Measurements from ENCODE around the gene PCDHB10. TPM values are rescaled to one million over a fixed set of nuclear protein-coding genes. Genes with fewer than 3 reads are reported as not detected.
"Not testable (repeated sequence)": the region's sequence is repeated elsewhere in the genome, so short reads cannot be mapped to it uniquely, and the experiment has no call there.

Gene PCDHB10
- polyA plus RNA-seq: 2.9 TPM
- long read RNA-seq, donor 1, partial matches to known transcripts: 0 of 1 reads
- long read RNA-seq, donor 1, other reads (novel, unspliced or antisense): 0 of 1 reads
- long read RNA-seq, donor 2, partial matches to known transcripts: 0 of 3 reads
- long read RNA-seq, donor 2, other reads (novel, unspliced or antisense): 0 of 3 reads
- long read RNA-seq, donor 3, partial matches to known transcripts: 0 of 4 reads
- long read RNA-seq, donor 3, other reads (novel, unspliced or antisense): 0 of 4 reads
- long read RNA-seq, donor 4: 0 reads
- long read RNA-seq, donor 5, partial matches to known transcripts: 0 of 2 reads
- long read RNA-seq, donor 5, other reads (novel, unspliced or antisense): 0 of 2 reads
- long read RNA-seq, donor 6, partial matches to known transcripts: 0 of 2 reads
- long read RNA-seq, donor 6, other reads (novel, unspliced or antisense): 0 of 2 reads
- long read RNA-seq, donor 7, partial matches to known transcripts: 0 of 4 reads
- long read RNA-seq, donor 7, other reads (novel, unspliced or antisense): 0 of 4 reads
- long read RNA-seq, donor 8, transcript PCDHB10-201 (1 exons, 3,290 nt): major isoform, 8 of 8 reads
- long read RNA-seq, donor 8, partial matches to known transcripts: 0 of 8 reads
- long read RNA-seq, donor 8, other reads (novel, unspliced or antisense): 0 of 8 reads
- long read RNA-seq, donor 9, partial matches to known transcripts: 0 of 2 reads
- long read RNA-seq, donor 9, other reads (novel, unspliced or antisense): 0 of 2 reads
- long read RNA-seq, donor 10: 0 reads
- long read RNA-seq, donor 11, partial matches to known transcripts: 0 of 2 reads
- long read RNA-seq, donor 11, other reads (novel, unspliced or antisense): 0 of 2 reads

DNA sequence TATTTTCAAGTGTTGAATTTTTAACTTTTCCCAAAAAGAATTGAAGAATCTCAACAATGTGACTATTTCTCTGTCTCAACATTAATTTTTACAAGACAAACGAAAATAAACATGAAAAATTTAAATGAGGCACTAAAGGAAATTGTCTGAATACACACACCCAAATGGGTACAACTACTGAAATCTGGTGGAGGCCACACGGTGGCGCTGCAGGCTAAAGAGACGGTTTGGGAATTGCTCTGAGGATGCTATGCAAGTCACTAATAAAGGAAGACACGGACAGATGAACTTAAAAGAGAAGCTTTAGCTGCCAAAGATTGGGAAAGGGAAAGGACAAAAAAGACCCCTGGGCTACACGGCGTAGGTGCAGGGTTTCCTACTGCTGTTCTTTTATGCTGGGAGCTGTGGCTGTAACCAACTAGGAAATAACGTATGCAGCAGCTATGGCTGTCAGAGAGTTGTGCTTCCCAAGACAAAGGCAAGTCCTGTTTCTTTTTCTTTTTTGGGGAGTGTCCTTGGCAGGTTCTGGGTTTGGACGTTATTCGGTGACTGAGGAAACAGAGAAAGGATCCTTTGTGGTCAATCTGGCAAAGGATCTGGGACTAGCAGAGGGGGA is at the start of gene PCDHB10:
PCDHB10 (plus strand) TSS at position 244 of the 616 bp plus-strand sequence; CDS start at position 444, 200 bp downstream.
- peaks cover 2% of the 10 kb centered on the region for H3K27me3 ChIP-seq (ENCODE audit: control insufficient read depth, insufficient read depth, low read length)
- 0% methylated on average over 3 of the region's 10 CpGs for WGBS (ENCODE audit: insufficient coverage, low lambda C conversion rate)
- no peaks in the 10 kb centered on the region for H3K36me3 ChIP-seq (ENCODE audit: control insufficient read depth, insufficient read depth, low read length)
- H3K4me1 ChIP-seq (ENCODE audit: control insufficient read depth, insufficient read depth, low read length): no peaks in the 10 kb centered on the region
- no peak for DNase-seq
- H3K9me3 ChIP-seq (ENCODE audit: control insufficient read depth, low read depth, low read length): peaks cover 7% of the 10 kb centered on the region
- no peak within 1 kb of the TSS for H3K27ac ChIP-seq (ENCODE audit: low read length)
- H3K4me3 ChIP-seq (ENCODE audit: low read length): no peak within 1 kb of the TSS

DNA sequence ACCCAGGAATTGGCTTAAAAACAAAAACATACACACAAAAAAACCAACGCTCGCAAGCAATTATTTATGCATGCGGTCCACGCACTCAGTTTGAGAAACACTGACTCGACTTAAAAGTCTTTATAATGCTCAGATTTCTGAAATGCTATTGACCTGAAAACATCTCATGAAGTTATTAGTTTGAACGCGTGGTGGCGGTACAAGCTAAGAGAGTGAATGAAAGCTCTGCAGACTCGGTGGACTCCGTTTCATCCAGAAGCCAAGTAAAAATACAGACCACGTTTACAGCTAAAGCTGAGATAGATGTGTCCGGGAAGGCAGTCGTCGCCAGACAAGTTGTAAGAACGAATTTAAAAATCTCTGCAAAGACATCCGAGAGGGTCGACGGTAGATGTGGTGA is 42.3 kb upstream of the PCDHB10 start, which contains the start of gene PCDHB6:
PCDHB6 (plus strand) TSS at position 246 of the 400 bp plus-strand sequence. CDS start 201 bp downstream, outside the sequence.
- no peak for DNase-seq
- Histone ChIP-seq H3K27me3 (ENCODE audit: control insufficient read depth, insufficient read depth, low read length) (peaks cover 4% of the 10 kb centered on the region), H3K9me3 (ENCODE audit: control insufficient read depth, low read depth, low read length) (peaks cover 12% of the 10 kb centered on the region), H3K36me3 (ENCODE audit: control insufficient read depth, insufficient read depth, low read length) (no peaks in the 10 kb centered on the region), H3K4me1 (ENCODE audit: control insufficient read depth, insufficient read depth, low read length) (no peaks in the 10 kb centered on the region), H3K27ac (ENCODE audit: low read length) (no peak within 1 kb of the TSS), H3K4me3 (ENCODE audit: low read length) (no peak within 1 kb of the TSS)
- no CpG with 5 or more reads among the region's 18 CpGs for WGBS (ENCODE audit: insufficient coverage, low lambda C conversion rate)

DNA sequence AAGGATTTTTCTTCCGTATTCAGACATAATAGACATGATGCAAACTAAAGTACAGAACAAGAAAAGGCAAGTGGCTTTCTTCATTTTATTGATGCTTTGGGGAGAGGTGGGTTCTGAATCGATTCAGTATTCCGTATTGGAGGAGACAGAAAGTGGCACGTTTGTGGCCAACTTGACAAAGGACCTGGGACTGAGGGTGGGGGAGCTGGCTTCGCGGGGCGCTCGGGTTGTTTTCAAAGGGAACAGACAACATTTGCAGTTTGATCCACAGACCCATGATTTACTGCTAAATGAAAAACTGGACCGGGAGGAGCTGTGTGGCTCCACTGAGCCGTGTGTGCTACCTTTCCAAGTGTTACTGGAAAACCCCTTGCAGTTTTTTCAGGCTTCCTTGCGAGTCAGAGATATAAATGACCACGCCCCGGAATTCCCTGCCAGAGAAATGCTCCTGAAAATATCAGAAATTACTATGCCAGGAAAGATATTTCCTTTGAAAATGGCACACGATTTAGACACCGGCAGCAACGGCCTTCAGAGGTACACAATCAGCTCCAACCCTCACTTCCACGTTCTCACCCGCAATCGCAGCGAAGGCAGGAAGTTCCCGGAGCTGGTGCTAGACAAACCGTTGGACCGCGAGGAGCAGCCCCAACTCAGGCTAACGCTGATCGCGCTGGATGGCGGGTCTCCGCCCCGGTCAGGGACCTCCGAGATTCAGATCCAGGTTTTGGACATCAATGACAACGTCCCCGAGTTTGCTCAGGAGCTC is 41.7 kb upstream of the PCDHB10 start:
- Histone ChIP-seq H3K36me3 (ENCODE audit: control insufficient read depth, insufficient read depth, low read length) (no peaks in the 10 kb centered on the region), H3K4me1 (ENCODE audit: control insufficient read depth, insufficient read depth, low read length) (no peaks in the 10 kb centered on the region), H3K27me3 (ENCODE audit: control insufficient read depth, insufficient read depth, low read length) (peaks cover 4% of the 10 kb centered on the region), H3K9me3 (ENCODE audit: control insufficient read depth, low read depth, low read length) (peaks cover 15% of the 10 kb centered on the region), H3K4me3 (ENCODE audit: low read length) (no peak overlapping the region), H3K27ac (ENCODE audit: low read length) (no peak overlapping the region)
- WGBS (ENCODE audit: insufficient coverage, low lambda C conversion rate): no CpG with 5 or more reads among the region's 33 CpGs
- DNase-seq: no peak

DNA sequence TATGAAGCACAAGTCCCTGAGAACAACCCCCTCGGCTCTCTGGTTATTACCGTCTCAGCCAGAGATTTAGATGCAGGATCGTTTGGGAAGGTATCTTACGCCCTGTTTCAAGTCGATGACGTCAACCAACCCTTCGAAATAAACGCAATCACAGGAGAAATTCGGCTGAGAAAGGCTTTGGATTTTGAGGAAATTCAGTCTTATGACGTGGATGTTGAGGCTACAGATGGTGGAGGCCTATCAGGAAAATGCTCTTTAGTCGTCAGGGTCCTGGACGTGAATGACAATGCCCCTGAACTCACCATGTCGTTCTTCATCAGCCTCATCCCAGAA is 41.2 kb upstream of the PCDHB10 start:
- H3K27me3 ChIP-seq (ENCODE audit: control insufficient read depth, insufficient read depth, low read length): peaks cover 4% of the 10 kb centered on the region
- H3K9me3 ChIP-seq (ENCODE audit: control insufficient read depth, low read depth, low read length): peaks cover 17% of the 10 kb centered on the region
- no peak for DNase-seq
- H3K27ac ChIP-seq (ENCODE audit: low read length): no peak overlapping the region
- no peaks in the 10 kb centered on the region for H3K4me1 ChIP-seq (ENCODE audit: control insufficient read depth, insufficient read depth, low read length)
- H3K36me3 ChIP-seq (ENCODE audit: control insufficient read depth, insufficient read depth, low read length): no peaks in the 10 kb centered on the region
- no CpG with 5 or more reads among the region's 13 CpGs for whole genome bisulfite sequencing (ENCODE audit: insufficient coverage, low lambda C conversion rate)
- no peak overlapping the region for H3K4me3 ChIP-seq (ENCODE audit: low read length)

DNA sequence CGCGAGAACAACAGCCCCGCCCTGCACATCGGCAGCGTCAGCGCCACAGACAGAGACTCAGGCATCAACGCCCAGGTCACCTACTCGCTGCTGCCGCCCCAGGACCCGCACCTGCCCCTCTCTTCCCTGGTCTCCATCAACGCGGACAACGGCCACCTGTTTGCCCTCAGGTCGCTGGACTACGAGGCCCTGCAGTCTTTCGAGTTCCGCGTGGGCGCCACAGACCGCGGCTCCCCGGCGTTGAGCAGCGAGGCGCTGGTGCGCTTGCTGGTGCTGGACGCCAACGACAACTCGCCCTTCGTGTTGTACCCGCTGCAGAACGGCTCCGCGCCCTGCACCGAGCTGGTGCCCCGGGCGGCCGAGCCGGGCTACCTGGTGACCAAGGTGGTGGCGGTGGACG is 40.5 kb upstream of the PCDHB10 start:
- not testable (repeated sequence) for H3K36me3 ChIP-seq (ENCODE audit: control insufficient read depth, insufficient read depth, low read length); DNase-seq; H3K27me3 ChIP-seq (ENCODE audit: control insufficient read depth, insufficient read depth, low read length); H3K4me1 ChIP-seq (ENCODE audit: control insufficient read depth, insufficient read depth, low read length); H3K27ac ChIP-seq (ENCODE audit: low read length); H3K4me3 ChIP-seq (ENCODE audit: low read length)
- WGBS (ENCODE audit: insufficient coverage, low lambda C conversion rate): no CpG with 5 or more reads among the region's 41 CpGs
- peaks cover 18% of the 10 kb centered on the region for H3K9me3 ChIP-seq (ENCODE audit: control insufficient read depth, low read depth, low read length)

DNA sequence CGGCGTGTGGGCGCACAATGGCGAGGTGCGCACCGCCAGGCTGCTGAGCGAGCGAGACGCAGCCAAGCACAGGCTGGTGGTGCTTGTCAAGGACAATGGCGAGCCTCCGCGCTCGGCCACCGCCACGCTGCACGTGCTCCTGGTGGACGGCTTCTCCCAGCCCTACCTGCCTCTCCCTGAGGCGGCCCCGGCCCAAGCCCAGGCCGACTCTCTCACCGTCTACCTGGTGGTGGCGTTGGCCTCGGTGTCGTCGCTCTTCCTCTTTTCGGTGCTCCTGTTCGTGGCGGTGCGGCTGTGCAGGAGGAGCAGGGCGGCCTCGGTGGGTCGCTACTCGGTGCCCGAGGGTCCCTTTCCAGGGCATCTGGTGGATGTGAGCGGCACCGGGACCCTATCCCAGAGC is 40.1 kb upstream of the PCDHB10 start:
- no CpG with 5 or more reads among the region's 36 CpGs for WGBS (ENCODE audit: insufficient coverage, low lambda C conversion rate)
- peaks cover 18% of the 10 kb centered on the region for H3K9me3 ChIP-seq (ENCODE audit: control insufficient read depth, low read depth, low read length)
- H3K4me3 ChIP-seq (ENCODE audit: low read length); H3K4me1 ChIP-seq (ENCODE audit: control insufficient read depth, insufficient read depth, low read length); H3K27me3 ChIP-seq (ENCODE audit: control insufficient read depth, insufficient read depth, low read length); H3K27ac ChIP-seq (ENCODE audit: low read length); H3K36me3 ChIP-seq (ENCODE audit: control insufficient read depth, insufficient read depth, low read length); DNase-seq: not testable (repeated sequence)

DNA sequence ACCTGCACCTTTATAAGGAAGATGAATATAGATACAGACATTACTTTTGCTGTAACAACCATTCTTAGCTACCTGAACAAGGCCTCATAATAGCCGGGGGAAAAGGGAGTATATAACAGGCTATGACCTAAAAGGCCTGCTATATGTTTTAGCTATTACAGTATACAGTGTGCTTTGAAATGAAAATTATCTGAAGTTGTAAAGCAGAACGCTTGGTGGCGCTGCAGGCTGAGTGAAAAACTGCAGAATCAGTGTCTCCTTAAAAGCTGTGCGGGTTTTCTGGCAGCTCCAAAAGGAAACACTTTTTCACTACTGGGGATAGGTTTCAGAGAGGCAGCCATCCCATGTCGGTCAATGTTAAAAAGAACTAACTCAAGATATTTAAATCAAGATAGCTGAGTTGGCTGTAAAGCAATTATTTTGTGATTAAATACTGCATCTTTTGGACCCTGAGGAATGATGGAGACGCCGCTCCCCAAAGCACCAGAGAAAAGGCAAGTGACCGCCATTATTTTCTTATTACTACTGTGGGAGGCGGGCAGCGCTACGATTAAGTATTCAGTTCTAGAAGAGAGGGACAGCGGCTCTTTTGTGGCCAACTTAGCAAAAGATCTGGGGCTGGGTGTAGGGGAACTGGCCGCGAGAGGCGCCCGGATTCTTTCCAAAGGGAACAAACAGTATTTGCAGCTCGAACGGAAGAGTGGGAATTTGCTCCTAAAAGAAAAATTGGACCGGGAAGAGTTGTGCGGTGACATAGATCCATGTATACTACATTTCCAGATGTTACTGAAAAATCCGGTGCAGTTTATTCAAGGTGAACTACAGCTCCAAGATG is 36.4 kb upstream of the PCDHB10 start:
- Histone ChIP-seq H3K4me3 (ENCODE audit: low read length) (no peak overlapping the region), H3K36me3 (ENCODE audit: control insufficient read depth, insufficient read depth, low read length) (no peaks in the 10 kb centered on the region), H3K9me3 (ENCODE audit: control insufficient read depth, low read depth, low read length) (peaks cover 24% of the 10 kb centered on the region), H3K27me3 (ENCODE audit: control insufficient read depth, insufficient read depth, low read length) (peaks cover 8% of the 10 kb centered on the region), H3K27ac (ENCODE audit: low read length) (no peak overlapping the region), H3K4me1 (ENCODE audit: control insufficient read depth, insufficient read depth, low read length) (no peaks in the 10 kb centered on the region)
- WGBS (ENCODE audit: insufficient coverage, low lambda C conversion rate): 4% methylated on average over 4 of the region's 21 CpGs
- no peak for DNase-seq

DNA sequence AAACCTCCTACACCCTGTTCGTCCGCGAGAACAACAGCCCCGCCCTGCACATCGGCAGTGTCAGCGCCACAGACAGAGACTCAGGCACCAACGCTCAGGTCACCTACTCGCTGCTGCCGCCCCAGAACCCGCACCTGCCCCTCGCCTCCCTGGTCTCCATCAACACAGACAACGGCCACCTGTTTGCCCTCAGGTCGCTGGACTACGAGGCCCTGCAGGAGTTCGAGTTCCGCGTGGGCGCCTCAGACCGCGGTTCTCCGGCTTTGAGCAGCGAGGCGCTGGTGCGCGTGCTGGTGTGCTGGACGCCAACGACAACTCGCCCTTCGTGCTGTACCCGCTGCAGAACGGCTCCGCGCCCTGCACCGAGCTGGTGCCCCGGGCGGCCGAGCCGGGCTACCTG is 34.8 kb upstream of the PCDHB10 start:
- H3K27ac ChIP-seq (ENCODE audit: low read length); H3K4me1 ChIP-seq (ENCODE audit: control insufficient read depth, insufficient read depth, low read length); H3K36me3 ChIP-seq (ENCODE audit: control insufficient read depth, insufficient read depth, low read length); H3K4me3 ChIP-seq (ENCODE audit: low read length); DNase-seq; H3K27me3 ChIP-seq (ENCODE audit: control insufficient read depth, insufficient read depth, low read length): not testable (repeated sequence)
- WGBS (ENCODE audit: insufficient coverage, low lambda C conversion rate): no CpG with 5 or more reads among the region's 38 CpGs
- H3K9me3 ChIP-seq (ENCODE audit: control insufficient read depth, low read depth, low read length): peaks cover 16% of the 10 kb centered on the region

DNA sequence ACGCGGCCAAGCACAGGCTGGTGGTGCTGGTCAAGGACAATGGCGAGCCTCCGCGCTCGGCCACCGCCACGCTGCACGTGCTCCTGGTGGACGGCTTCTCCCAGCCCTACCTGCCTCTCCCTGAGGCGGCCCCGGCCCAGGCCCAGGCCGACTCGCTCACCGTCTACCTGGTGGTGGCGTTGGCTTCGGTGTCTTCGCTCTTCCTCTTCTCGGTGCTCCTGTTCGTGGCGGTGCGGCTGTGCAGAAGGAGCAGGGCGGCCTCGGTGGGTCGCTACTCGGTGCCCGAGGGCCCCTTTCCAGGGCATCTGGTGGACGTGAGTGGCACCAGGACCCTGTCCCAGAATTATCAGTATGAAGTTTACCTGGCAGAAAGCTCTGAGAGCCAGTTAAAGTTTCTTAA is 34.3 kb upstream of the PCDHB10 start:
- no CpG with 5 or more reads among the region's 28 CpGs for WGBS (ENCODE audit: insufficient coverage, low lambda C conversion rate)
- not testable (repeated sequence) for H3K4me1 ChIP-seq (ENCODE audit: control insufficient read depth, insufficient read depth, low read length); DNase-seq; H3K27ac ChIP-seq (ENCODE audit: low read length); H3K27me3 ChIP-seq (ENCODE audit: control insufficient read depth, insufficient read depth, low read length); H3K36me3 ChIP-seq (ENCODE audit: control insufficient read depth, insufficient read depth, low read length); H3K4me3 ChIP-seq (ENCODE audit: low read length)
- H3K9me3 ChIP-seq (ENCODE audit: control insufficient read depth, low read depth, low read length): peaks cover 16% of the 10 kb centered on the region
